Mammary epithelial cell (primary cell): Measurements from ENCODE around the gene MRI1.
"Not testable (repeated sequence)": the region's sequence is repeated elsewhere in the genome, so short reads cannot be mapped to it uniquely, and the experiment has no call there.

Experiments
- CTCF ChIP-seq, 2 donors: IDR thresholded peaks in 1 of 2; conservative IDR thresholded peaks in 1 of 2; 2 replicates each; pipeline ENCODE4 v1.5.1; 2011 to 2012; ENCODE audit warnings: inconsistent platforms in 2 of 2, low read length in 2 of 2, mild to moderate bottlenecking in 2 of 2, control low read depth in 1 of 2, low read depth in 1 of 2; ENCODE audit not compliant: insufficient read depth in 1 of 2; ENCODE audit errors: extremely low read depth in 1 of 2
- EZH2 ChIP-seq: IDR thresholded peaks from 2 replicates; pipeline ENCODE4 v1.6.1; 2012; ENCODE audit warnings: low read length, inconsistent platforms, borderline replicate concordance

- TF ChIP-seq CTCF (conservative IDR thresholded peaks at IDR 0.05 in 1 of 2, IDR thresholded peaks at IDR 0.05 in 1 of 2; ENCODE audit: extremely low read depth in 1 of 2, insufficient read depth in 1 of 2, low read depth in 1 of 2, low read length in 2 of 2); EZH2: not testable (repeated sequence)
These were observed 15.5 kb downstream of the MRI1 start for GRCh38 chr19:13779794-13780193.
